Activated CD8-positive, alpha-beta memory T cell treated with anti-CD3 and anti-CD28 coated beads for 1 hour (primary cell): ENCODE measurements around the gene AGRN.
A peak's percentile ranks its signal among the peaks of the same experiment; 100 is the strongest.
"Not testable (repeated sequence)": the region's sequence is repeated elsewhere in the genome, so short reads cannot be mapped to it uniquely, and the experiment has no call there.

Experiments used
- DNase-seq, 2 donors: peaks; one replicate each; pipeline ENCODE4 v3.0.0-alpha.2; 2020; ENCODE audit warnings: low read depth in 1 of 2; ENCODE audit errors: extremely low read depth in 1 of 2

AGRN gene

GRCh38 chr1:1020000-1020404, at the start of gene AGRN:
Gene AGRN (plus strand): TSS chr1:1020120. CDS start chr1:1020173, 53 bp downstream.
- no peak for DNase-seq

DNA sequence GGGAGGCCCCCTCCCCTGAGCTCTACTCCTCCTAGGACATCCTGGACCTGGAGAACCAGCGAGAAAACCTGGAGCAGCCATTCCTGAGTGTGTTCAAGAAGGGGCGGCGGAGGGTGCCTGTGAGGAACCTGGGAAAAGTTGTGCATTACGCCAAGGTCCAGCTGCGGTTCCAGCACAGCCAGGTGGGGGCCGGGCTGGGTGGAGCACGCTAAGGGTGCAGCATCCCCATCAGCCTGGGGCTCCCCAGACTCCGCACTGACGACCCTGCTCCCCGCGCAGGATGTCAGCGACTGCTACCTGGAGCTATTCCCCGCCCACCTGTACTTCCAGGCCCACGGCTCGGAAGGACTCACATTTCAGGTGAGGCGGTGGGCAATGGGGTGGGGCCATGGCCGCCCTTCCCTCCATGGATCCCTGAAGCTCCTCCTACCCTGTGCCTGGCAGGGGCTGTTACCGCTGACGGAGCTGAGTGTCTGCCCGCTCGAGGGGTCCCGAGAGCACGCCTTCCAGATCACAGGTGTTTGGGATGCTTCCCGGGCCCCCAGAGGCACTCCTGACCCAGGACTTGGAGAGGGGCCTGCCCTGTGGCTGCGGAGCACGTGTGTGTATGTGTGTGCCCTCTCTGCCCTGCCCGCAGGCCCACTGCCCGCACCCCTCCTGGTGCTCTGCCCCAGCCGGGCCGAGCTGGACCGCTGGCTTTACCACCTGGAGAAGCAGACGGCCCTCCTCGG, 49.5 kb upstream of the AGRN start:
- DNase-seq, result no peak

GRCh38 chr1:970973-971730, 48.8 kb upstream of the AGRN start:
- no peak for DNase-seq

GRCh38 chr1:971751-972506, 48.0 kb upstream of the AGRN start:
- DNase-seq, result no peak

DNA sequence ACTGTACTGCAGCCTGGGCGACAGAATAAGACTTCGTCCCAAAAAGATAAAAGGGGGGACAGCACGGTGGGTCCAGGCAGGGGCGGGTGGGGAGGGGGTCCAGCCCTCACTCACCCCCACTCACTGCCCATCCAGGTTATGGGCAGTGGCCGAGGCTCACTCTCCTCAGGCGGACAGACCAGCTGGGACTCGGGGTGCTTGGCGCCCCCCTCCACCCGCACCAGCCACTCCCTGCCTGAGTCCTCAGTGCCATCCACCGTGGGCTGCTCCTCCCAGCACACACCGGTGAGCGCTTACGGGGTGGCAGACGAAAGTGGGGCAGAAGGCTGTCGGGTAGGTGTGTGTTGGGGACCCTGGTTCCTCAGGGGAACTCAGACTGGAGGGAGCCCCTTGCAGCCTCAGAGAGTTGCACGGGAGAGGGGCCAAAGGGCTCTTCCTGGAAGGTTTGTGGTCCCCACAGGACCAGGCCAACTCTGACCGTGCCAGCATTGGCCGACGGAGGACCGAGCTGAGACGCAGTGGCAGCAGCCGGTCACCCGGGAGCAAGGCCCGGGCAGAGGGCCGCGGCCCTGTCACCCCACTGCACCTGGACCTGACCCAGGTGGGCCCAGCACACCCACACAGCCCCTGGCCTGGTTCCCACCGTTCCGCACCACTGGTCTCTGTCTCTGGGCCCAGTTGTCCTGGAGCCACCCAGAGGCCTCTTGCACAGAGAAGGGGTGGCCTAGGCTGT, 47.0 kb upstream of the AGRN start:
- DNase-seq, result no peak

- no peak for DNase-seq
Measured at GRCh38 chr1:973459-974292, 46.2 kb upstream of the AGRN start.

DNA sequence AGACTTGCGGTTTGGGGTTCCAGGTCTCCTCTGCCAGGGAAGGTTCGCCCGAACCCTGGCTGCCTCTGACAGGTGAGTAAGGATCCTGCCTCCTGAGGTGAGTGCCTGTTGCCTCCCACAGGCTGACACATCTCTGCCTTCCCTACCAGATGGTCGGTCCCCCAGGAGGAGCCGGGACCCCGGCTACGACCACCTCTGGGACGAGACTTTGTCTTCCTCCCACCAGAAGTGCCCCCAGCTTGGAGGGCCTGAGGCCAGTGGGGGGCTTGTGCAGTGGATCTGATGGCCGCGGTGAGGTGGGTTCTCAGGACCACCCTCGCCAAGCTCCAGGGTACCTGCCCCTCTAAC, 45.7 kb upstream of the AGRN start:
- no peak for DNase-seq

GRCh38 chr1:974687-975328, 45.1 kb upstream of the AGRN start:
- DNase-seq, result no peak

- no peak for DNase-seq
Measured at GRCh38 chr1:975365-975764, 44.6 kb upstream of the AGRN start.

- DNase-seq, result peak in 1 of 2 donors; percentile 53
Measured at GRCh38 chr1:975896-976683, 43.8 kb upstream of the AGRN start.

- not testable (repeated sequence) for DNase-seq
Measured at GRCh38 chr1:976791-977190, 43.1 kb upstream of the AGRN start.

DNA sequence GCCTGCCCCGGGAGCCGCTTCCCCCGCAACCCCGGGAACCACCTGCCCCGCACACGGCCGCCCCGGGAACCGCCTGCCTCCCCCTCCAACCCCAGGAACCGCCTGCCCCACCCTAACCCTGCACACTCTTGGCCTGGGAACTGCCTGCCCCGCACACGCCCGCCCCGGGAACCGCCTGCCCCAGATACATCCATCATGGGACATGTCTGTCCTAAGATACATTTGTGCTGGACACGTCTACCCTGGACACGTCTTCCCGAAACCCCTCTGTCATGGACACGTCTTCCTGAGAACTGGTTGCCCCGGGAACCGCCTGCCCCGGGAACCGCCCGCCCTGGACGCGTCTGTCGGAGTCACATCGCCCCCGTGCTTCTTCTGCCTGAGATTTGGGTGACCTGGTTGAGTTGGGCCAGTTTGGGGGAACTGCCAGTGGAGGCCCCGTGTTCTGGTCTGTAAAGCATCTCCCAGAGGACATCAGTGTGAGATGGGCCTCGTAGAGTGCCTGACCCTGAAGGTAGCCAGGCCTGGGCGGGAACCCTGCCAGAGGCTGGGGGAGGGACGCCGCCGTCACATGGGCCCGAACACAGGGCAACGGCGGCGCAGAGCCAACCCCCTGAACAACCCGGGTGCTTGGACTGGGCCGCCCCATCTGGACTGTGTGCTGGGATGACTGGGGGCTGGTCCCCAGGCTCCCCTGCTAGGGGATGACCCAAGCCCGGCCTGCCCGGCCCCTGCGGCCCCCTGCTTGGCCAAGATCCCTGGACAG, 41.7 kb upstream of the AGRN start:
- no peak for DNase-seq

DNA sequence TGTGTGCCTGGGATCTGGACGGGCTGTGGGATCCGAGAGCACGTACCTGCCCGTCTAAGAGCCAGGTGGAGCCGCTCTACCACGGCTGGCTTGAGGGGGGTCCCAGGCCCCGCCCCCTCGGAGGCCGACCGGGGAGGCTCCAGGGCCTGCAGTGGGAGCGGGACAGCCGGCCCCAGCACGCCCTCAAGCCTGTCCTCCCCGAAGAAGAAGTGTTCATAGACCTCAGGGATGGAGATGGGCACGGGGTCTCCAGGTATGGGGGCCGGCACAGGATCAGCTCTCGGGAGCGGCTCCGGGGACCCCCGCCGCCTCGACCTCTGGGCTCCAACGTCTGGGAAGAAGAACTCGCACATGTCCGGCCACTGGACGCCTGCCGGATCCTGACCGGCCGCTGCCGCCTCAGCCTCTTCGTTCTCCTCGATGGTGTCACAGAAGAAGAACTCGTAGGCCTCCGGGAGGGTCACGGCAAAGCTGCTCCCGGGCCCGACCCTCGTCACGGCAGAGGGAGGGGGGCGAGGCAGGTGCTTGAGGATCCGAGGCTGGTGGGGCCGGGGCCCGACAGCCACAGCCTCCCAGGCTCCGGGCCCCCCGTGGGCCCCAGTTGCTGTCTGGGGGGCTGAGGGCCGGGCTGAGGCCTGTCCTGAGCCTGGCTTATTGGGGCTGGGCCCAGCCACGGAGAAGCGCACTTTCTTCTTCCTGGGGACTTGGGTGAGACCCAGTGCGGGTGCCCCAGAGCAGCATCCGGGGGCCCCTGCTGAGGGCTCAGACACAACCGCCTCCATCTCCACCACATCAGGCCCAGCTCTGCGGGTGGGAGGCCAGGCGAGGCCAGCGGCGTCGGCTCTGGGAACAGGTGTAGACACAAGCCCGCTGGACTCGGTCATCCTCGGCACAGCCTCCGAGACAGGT, 40.8 kb upstream of the AGRN start:
- no peak for DNase-seq

DNA sequence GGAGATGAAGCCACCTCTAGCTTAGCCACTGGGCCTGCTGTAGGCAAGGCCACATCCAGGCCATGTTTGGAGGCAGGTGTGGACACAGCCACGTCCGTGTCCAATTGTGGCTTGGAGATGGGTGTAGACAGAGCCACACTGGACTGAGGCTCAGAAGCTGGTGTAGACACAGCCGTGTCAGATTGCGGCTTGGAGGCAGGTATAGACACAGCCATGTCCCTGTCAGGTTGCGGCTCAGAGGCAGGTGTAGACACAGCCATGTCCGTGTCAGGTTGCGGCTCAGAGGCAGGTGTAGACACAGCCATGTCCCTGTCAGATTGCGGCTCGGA, 40.2 kb upstream of the AGRN start:
- DNase-seq, result no peak

GRCh38 chr1:980137-980571, 39.8 kb upstream of the AGRN start:
- DNase-seq, result no peak

DNA sequence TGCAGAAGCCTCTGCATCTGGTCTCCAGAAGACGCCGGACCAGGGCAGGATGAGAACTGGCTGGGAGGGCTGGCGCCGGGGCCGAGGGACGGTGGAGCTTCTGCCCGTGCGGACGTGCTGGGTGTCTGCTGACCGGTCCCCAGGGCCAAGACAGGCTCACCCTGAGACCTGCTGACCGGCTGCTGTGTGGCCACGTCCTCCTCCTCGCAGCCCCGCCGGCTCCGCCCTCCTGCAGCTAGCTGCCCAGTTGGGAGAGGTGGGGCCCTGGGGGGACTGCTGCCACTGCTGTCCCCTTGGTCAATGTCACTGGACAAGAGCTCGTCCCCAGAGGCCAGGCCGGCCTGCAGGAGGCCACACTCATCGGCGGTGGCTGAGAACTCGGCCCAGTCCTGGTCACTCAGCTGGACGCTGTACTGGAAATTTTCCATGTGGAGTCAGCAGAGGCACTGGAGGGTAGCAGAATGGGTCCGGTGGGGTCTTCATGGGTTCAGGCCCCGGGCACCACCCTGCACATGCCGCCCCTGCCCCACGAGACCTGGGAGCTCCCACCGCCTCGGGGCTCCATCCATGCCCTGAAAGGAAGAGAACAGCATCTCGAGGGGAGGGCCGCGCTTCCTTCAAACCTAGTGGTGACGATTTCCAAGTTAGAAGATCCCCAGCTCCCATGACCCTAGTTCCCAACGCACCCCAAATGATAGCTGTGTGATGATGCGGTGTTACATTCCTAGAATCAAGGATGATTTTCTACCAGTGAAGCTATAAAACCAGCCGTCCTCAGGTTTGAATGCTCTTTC, 39.1 kb upstream of the AGRN start:
- no peak for DNase-seq
